Neuron (in vitro differentiated cells): ENCODE results near the gene CORO1C.

Source experiments
- H2AFZ ChIP-seq: one replicate; pipeline ENCODE4 v1.6.1; 2013; ENCODE audit warnings: low read depth, mild to moderate bottlenecking, inconsistent platforms, low read length, moderate library complexity
- H3K27me3 ChIP-seq: one replicate; pipeline ENCODE4 v1.6.1; 2013; ENCODE audit warnings: low read length; ENCODE audit not compliant: insufficient read depth
- H3K36me3 ChIP-seq: one replicate; pipeline ENCODE4 v1.6.1; 2013; ENCODE audit warnings: low read length; ENCODE audit not compliant: insufficient read depth
- H3K4me1 ChIP-seq: one replicate; pipeline ENCODE4 v1.6.1; 2013; ENCODE audit warnings: low read length; ENCODE audit not compliant: insufficient read depth
- H3K4me3 ChIP-seq: 2 replicates; pipeline ENCODE4 v1.5.1; 2013; ENCODE audit warnings: mild to moderate bottlenecking, low read length, moderate library complexity
- H3K9me3 ChIP-seq: one replicate; pipeline ENCODE4 v1.6.1; 2013; ENCODE audit warnings: low read length

The CORO1C gene

DNA sequence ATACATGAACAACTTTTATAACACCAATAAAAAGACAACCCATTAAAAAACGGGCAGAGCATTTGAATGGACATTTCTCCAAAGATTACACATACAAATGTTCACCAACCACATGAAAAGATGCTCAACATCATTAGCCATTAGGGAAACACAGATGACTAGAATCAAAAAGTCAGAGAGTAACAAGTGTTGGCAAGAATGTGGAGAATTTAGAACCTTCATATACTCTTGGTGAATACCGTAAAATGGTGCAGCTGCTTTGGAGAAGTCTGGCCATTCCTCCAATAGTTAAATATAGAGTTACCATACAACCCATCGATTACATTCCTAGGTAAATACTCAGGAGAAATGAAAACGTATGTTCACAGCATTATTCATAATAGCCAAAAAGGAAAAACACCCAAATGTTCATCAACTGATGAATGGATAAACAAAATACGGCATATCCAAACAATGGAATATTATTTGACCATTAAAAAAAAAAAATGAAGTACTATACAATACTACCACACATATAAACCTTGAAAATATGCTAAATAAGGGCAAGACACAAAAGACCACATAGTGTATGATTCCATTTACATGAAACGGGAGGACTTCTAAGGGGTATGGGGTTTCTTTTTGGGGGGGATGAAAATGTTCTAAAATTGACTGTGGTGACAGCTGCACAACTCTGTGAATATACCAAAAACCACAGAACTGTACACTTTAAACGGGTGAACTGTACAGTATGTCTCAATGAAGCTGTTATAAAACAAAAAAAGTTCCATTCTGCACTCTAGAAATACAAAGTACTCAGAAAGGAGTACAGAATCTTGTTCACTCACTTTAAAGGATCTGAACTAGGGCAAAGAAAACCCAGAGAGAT is 3.2 kb downstream of the CORO1C start:
- Histone ChIP-seq H2AFZ (no peak overlapping the region), H3K9me3 (no peaks in the 10 kb centered on the region), H3K4me3 (peak overlapping the region; percentile 81), H3K4me1 (peaks cover 15% of the 10 kb centered on the region), H3K36me3 (no peaks in the 10 kb centered on the region), H3K27me3 (no peaks in the 10 kb centered on the region)

DNA sequence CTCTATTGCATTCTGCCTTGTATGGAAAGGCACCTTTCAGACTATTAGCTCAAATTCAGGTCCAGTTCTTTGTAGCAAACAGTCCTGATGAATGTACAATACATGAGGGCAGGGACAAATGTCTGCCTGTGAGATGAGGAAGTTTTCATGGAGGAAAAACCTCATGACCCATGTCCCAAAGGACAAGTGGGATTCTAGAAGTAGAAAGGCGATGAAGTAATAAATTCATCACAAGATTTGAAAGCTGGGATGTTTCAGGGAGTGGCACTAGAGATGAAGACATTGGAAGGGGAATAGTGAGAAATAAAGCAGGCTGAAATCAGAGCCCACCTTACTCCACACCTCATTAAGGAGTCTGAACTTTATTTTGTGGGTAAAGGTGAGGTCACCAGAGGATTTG is 4.2 kb downstream of the CORO1C start:
- Histone ChIP-seq H2AFZ (no peak overlapping the region), H3K9me3 (no peaks in the 10 kb centered on the region), H3K4me1 (peaks cover 22% of the 10 kb centered on the region), H3K36me3 (no peaks in the 10 kb centered on the region), H3K4me3 (no peak overlapping the region), H3K27me3 (no peaks in the 10 kb centered on the region)

DNA sequence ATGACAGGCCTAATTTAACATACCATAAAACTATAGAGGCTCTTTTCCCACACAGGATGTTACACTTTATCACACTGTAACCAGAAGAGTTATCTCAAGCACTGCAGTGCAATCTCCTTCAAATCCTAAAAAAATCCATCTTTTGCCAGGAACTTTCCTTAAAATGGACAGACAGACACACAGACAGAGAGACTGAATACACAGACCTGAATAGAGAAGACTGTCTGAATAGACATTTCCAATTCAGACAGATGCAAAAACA is 6.5 kb downstream of the CORO1C start:
- Histone ChIP-seq H2AFZ (no peak overlapping the region), H3K36me3 (no peaks in the 10 kb centered on the region), H3K4me3 (no peak overlapping the region), H3K27me3 (no peaks in the 10 kb centered on the region), H3K9me3 (no peaks in the 10 kb centered on the region), H3K4me1 (peaks cover 29% of the 10 kb centered on the region)

DNA sequence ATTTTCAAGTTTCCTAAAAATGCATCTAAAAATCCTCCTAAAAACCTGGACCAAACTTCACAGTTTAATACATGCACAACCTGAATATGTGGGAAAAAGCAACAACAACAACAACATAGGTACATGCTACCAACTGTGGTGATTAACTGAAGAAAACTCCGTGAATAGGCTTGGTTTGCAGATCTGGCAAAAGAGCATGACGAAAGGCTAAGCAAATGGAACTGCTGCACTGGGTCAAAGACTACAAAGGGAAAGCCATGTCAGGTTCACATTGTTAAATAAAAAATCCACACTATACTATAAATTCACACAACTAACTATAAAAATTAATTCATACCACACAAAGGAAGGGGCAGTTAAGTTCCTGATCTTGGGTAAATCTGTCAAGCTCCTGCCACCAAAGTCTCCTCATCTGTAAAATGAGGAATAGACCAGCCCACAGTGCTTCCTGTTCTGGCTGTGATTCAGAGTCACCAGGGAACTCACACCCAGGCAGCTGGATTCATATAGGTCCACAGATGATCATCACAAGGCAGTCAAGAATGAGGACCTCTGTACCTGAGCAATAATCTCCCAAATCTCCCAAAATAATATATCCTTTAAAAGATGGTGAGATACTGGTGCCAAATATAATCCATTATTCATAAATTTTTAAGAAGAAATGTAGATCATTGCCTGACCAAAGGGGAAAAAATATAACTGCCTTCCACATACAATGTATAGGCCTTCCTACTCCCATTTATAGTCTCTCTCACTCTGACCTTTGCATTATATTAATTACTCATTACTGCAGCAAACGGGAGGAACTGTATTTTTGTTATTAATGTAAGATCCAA is 7.0 kb downstream of the CORO1C start:
- Histone ChIP-seq H3K36me3 (no peaks in the 10 kb centered on the region), H3K9me3 (no peaks in the 10 kb centered on the region), H3K4me3 (no peak overlapping the region), H3K27me3 (no peaks in the 10 kb centered on the region), H2AFZ (no peak overlapping the region), H3K4me1 (peaks cover 29% of the 10 kb centered on the region)

DNA sequence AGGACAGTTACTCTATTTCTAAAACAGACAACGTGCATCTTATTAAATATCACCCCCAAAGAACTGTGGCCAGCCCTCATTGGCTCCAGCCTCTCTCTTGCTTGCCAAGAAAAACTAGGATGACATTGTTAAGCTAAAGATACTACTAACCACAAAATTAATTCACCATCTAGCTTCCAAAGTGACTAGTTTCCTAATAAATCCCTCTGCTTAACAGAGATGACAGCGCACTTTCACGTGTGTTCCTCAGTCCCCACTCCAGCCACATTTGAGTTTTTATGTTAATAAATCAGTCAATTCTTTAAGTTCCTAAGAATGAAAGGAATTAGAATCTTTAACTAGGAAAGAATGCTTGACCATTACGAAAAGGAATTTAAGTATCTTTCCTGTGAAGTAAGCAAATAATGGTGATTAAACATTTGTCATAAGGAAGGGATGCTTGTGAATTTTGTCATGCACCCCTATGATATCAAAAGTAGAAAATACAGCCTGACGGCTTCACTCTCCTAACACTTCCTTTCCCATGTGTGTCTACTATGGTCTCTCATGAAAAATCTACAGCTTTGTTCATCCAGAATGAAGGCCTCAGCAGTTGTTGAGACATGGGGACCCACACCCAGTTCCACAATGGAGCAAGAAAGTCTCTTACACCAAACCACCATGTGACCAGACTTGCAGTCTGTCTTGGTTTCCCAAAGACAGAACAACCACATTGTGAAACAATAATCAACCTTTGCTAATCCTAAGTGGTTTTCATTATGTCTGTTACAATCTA is 8.1 kb downstream of the CORO1C start:
- Histone ChIP-seq H3K4me3 (no peak overlapping the region), H3K4me1 (peaks cover 18% of the 10 kb centered on the region), H2AFZ (no peak overlapping the region), H3K36me3 (no peaks in the 10 kb centered on the region), H3K9me3 (no peaks in the 10 kb centered on the region), H3K27me3 (no peaks in the 10 kb centered on the region)

DNA sequence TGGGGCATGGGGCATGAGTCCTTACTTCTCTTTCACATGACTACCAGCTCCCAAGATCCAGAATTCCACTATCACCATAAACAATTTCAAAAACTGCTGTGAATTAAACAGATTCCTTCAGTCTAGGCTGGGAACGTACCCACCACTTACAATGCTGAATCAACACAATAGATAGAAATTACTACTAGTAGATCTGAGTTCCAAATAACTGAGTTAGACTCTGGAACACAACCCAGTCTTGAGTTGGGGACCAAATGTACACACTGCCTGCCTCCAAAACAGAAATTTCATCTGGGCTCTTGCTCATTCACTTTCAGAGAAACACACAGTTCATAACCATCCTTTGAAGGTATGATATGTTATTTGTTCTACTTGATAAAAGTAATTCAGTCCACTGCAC is 8.9 kb downstream of the CORO1C start:
- Histone ChIP-seq H3K4me1 (peaks cover 18% of the 10 kb centered on the region), H3K4me3 (no peak overlapping the region), H3K36me3 (peaks cover 1% of the 10 kb centered on the region), H3K27me3 (no peaks in the 10 kb centered on the region), H2AFZ (no peak overlapping the region), H3K9me3 (no peaks in the 10 kb centered on the region)

DNA sequence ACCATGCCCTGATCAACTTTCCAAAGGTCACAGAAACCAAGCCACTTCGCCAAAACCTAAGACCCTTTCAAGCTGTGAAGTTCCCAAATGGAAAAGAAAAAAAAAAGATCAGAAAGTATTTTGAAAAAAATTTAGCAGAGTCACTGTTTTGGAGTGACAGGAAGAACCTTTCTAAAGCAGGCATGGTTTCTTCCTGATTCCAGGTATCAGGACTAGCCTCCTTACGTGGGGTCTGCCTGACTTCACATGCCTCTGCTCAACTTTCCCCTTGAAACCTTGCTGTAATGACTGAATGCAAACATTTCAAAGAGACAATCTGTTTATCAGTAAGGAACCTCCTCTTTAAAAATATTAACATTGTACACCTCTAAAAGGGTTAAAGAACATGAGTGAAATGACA is 9.5 kb downstream of the CORO1C start:
- Histone ChIP-seq H2AFZ (no peak overlapping the region), H3K4me3 (no peak overlapping the region), H3K9me3 (no peaks in the 10 kb centered on the region), H3K4me1 (peaks cover 18% of the 10 kb centered on the region), H3K27me3 (no peaks in the 10 kb centered on the region), H3K36me3 (peaks cover 7% of the 10 kb centered on the region)

DNA sequence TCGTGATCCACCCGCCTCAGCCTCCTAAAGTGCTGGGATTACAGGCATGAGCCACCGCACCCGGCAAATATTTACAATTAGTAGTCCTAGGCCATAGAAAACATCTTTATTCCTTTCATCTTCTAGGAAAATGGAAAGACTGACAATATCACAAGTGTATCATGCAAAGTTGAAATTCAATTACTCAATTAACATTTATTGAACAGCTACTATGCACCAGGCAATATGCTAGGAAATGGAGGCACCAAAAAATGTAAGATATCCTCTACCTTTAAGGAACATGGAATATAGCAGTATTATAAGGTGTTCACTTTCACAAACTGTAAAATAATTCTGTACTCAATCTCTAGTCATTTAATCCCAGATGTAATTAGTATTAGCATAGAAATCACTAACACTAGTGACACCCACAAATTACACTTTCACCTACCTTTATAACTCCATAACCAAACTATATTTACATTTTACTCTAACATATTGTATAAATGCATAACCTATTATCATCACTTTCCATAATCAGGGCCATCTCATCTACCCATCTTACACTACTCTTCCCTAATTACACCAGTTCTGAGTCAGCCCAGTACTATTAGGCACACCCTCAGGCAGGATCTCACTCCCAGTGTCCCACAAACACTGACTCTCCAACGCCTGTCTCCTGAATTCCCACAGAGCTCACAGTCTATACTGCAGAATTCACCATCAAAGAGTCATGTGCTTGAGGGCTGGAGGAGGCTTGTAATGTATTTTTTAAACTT is 10.4 kb downstream of the CORO1C start:
- Histone ChIP-seq H3K4me3 (no peak overlapping the region), H3K4me1 (peaks cover 18% of the 10 kb centered on the region), H3K27me3 (no peaks in the 10 kb centered on the region), H3K36me3 (peaks cover 9% of the 10 kb centered on the region), H3K9me3 (no peaks in the 10 kb centered on the region), H2AFZ (no peak overlapping the region)

DNA sequence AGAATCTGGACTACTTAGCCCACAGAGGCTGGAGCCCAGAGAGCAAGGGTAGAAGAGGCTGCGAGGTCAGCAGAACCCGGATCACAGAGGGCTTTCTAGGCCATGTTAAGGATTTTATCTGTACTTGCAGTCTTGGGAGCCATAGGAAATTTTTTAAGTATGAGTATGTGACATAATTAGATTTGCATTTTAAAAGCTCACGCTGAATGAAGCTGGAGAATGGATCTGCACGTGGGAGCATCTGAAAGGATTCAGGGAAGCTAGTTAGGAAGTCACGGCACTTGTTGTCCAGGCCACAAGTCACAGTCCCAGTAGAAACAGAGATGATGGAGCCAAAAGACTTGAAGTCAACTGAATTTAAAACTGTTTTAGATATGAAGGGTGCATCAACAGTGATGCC is 14.1 kb downstream of the CORO1C start:
- Histone ChIP-seq H3K4me1 (peaks cover 10% of the 10 kb centered on the region), H3K27me3 (no peaks in the 10 kb centered on the region), H3K4me3 (no peak overlapping the region), H3K36me3 (peaks cover 9% of the 10 kb centered on the region), H3K9me3 (no peaks in the 10 kb centered on the region), H2AFZ (no peak overlapping the region)

DNA sequence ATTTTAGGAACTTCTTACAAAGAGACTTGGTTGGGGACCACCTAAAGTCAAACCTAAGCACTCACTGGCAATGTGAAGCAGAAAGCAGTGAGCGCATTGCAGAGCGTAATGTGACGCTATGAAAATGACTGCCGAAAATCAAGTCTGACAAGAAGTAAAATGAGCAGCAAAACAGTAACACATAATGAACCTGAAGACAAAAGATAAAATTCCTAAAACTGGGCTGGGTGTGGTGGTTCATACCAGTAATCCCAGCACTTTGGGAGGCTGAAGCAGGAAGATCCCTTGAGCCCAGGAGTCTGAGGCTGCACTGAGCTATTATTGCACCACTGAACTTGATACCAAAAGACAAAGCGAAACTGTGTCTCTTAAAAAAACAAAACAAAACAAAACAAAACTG is 16.5 kb downstream of the CORO1C start:
- Histone ChIP-seq H2AFZ (no peak overlapping the region), H3K9me3 (no peaks in the 10 kb centered on the region), H3K4me3 (no peak overlapping the region), H3K27me3 (no peaks in the 10 kb centered on the region), H3K36me3 (peaks cover 9% of the 10 kb centered on the region), H3K4me1 (peaks cover 3% of the 10 kb centered on the region)

DNA sequence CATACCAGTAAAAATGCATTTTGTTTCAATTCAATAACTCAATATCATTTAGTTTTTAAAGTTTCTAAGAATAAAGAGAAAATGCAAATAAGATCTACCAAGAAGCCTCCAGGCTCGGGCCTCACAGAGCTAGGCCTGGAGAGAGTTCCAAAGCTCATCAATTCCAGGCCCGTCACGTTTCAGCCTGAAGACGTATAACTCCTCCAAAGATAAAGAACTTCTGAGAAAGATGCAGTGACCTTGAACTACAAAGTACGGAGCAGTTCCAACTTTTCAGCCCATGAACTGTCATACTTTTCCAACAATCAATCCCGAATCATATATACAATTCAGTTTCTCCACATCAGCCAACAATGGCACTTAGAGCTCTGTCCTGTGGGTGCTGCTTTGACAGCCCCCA is 17.8 kb downstream of the CORO1C start:
- no peaks in the 10 kb centered on the region for H3K27me3 ChIP-seq
- no peak overlapping the region for H2AFZ ChIP-seq
- H3K36me3 ChIP-seq, result peaks cover 9% of the 10 kb centered on the region
- peaks cover 3% of the 10 kb centered on the region for H3K4me1 ChIP-seq
- H3K4me3 ChIP-seq, result no peak overlapping the region
- no peaks in the 10 kb centered on the region for H3K9me3 ChIP-seq

DNA sequence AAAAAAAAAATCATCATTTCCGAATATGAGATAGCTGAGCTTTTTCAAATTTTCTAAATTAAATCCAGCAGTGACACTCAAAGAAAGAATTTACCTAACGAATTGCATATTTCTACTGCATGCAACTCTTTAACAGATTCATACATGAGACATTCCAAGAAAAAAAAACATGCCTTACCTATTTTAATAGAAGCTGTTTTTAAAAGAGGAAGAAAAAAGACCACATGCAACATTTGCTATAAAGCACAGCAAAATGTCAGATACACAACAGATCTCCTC is 18.5 kb downstream of the CORO1C start:
- Histone ChIP-seq H2AFZ (no peak overlapping the region), H3K4me1 (peaks cover 3% of the 10 kb centered on the region), H3K4me3 (no peak overlapping the region), H3K9me3 (no peaks in the 10 kb centered on the region), H3K36me3 (peaks cover 9% of the 10 kb centered on the region), H3K27me3 (no peaks in the 10 kb centered on the region)
